ENCODE results near the gene SHANK1.

The SHANK1 gene

DNA sequence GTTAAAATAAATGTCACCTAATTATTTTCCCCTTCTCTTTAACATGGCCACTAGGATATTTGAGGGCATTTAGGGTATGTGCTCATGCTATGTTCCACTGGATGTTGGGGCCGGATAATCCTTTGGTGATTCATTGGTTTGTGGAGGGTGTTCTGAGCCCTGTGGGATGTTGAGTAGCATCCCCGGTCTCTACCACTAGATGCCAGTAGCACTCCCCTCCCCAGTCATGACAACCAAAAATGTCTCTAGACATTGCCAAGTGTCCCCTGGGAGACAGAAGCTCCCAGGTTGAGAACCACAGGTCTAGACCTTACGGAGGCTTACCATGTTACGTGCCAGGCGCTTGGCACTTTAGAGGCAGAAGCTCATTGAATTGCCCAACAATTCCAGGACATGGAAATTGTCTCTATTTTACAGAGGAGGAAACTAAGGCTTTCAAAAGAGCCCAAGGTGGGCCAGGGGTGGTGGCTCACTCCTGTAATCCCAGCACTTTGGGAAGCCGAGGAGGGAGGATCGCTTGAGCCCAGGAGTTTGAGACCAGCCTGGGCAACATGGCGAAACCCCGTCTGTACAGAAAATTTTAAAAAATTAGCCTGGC is 14.1 kb downstream of the SHANK1 start:
- Histone ChIP-seq H3K27me3 (ENCODE audit: insufficient read depth, low read depth) (peaks cover 5% of the 10 kb centered on the region; the same call in 1 of the 2 replicates), H3K79me2 (ENCODE audit: insufficient read depth, low read depth) (no peaks in the 10 kb centered on the region), H3K36me3 (ENCODE audit: insufficient read depth) (no peaks in the 10 kb centered on the region), H3K9ac (no peak overlapping the region), H3K4me3 (IDR thresholded peaks at IDR 0.05; ENCODE audit: insufficient read depth, low read depth, low read length) (no peak overlapping the region), H3K27ac (no peak overlapping the region), H4K20me1 (ENCODE audit: insufficient read depth) (no peaks in the 10 kb centered on the region), H2AFZ (ENCODE audit: low read depth) (no peak overlapping the region), H3K4me1 (ENCODE audit: low read depth, poor library complexity, severe bottlenecking) (no peaks in the 10 kb centered on the region), H3K4me2 (no peak overlapping the region)
- TF ChIP-seq, protein P1, sequence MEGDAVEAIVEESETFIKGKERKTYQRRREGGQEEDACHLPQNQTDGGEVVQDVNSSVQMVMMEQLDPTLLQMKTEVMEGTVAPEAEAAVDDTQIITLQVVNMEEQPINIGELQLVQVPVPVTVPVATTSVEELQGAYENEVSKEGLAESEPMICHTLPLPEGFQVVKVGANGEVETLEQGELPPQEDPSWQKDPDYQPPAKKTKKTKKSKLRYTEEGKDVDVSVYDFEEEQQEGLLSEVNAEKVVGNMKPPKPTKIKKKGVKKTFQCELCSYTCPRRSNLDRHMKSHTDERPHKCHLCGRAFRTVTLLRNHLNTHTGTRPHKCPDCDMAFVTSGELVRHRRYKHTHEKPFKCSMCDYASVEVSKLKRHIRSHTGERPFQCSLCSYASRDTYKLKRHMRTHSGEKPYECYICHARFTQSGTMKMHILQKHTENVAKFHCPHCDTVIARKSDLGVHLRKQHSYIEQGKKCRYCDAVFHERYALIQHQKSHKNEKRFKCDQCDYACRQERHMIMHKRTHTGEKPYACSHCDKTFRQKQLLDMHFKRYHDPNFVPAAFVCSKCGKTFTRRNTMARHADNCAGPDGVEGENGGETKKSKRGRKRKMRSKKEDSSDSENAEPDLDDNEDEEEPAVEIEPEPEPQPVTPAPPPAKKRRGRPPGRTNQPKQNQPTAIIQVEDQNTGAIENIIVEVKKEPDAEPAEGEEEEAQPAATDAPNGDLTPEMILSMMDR (conservative IDR thresholded peaks at IDR 0.05; ENCODE audit: low read depth, low read length), result peak; percentile 35; the same call in 1 of the 2 replicates

DNA sequence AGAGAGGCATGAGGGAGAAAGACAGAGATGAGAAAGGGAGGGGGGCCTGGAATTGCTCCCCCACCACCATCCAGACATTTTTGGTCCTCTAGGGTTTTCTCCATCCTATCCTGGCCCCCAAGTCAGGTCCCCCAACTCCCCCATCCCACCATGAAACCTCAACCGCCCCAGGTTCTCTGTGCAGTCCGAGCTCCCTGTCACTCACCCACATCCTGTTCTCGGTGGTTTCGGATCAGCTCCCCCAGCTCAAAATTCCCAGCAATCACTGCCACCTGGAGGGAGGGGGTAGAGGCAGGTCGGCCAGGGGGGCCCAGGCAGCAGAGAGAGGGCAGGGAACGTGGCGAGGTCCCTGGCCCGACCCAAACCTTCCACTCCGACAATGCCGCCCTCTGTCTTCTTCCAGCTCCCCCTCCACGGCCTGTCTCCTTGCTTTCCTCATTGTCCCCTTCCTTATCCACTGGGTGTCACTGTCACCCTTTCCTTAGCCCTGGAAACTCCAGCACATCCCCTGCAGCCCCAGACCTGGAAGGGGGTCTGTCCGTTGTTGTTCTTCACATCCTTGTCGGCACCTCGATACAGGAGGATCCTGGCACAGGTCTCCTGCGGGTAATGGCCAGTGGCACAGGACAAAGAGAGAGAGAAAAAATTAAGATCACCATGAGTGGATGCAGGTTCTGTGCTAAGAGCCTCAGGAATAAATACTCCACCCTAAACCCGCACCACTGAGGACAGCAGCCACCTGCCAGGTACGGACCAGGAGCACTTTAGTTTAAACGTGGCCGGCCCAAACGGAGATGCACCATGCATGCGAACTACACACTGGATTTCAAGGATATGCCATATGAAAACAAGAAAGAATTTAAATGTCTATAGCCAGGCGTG is 15.4 kb downstream of the SHANK1 start:
- TF ChIP-seq, protein P1 (conservative IDR thresholded peaks at IDR 0.05; ENCODE audit: low read depth, low read length), result no peak
- Histone ChIP-seq H3K4me3 (IDR thresholded peaks at IDR 0.05; ENCODE audit: insufficient read depth, low read depth, low read length) (no peak overlapping the region), H3K4me1 (ENCODE audit: low read depth, poor library complexity, severe bottlenecking) (no peaks in the 10 kb centered on the region), H3K9ac (no peak overlapping the region), H4K20me1 (ENCODE audit: insufficient read depth) (no peaks in the 10 kb centered on the region), H3K36me3 (ENCODE audit: insufficient read depth) (no peaks in the 10 kb centered on the region), H3K4me2 (no peak overlapping the region), H2AFZ (ENCODE audit: low read depth) (no peak overlapping the region), H3K27me3 (ENCODE audit: insufficient read depth, low read depth) (peaks cover 5% of the 10 kb centered on the region; the same call in 1 of the 2 replicates), H3K27ac (no peak overlapping the region), H3K79me2 (ENCODE audit: insufficient read depth, low read depth) (no peaks in the 10 kb centered on the region)

DNA sequence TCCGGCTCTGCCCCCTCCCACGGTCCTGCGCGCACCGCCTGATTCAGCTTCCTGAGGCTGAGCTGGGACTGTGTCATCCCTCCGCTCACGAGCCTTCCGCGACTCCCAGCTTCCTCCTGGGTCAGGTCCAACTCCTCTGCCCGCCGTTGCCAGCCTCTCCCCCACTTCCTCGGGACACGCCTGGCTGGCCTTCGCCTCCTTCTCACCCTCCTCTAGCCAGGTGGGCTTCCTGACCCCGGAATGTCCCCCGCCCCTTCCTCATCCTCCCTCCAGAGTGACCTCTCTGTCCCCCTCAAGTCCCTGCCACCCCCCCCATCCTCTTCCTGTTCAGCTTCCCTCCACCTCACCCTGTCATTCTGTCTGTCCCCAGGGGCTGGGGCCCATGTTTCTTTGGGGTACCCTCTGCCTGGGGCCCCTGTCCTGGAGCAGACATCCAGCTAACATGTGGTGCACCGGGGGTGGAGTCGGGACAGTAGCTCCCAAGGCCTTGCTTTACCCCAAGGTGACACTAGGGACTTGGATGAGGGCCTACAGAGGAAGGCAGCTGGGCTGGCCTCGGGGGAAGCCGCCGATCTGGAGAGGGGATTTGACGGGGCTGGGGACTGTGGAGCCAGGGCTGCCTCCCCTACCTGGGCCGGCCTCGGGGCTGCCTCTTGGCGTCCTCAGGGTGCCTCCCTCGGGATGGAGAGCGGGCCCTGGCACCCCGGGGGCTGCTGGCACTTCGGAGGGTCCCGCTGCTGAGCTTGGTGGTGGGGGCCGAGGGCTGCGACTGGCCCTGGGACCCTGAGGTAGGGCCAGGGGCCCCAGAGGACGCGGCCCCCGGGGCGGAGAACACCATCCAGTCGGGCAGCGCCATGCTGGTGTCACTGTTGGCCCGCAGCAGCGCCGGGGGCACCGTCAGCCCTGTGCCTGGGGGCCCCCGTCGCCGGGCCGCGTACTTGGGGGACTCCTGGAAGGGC is 16.5 kb downstream of the SHANK1 start:
- Histone ChIP-seq H3K9ac (no peak overlapping the region), H4K20me1 (ENCODE audit: insufficient read depth) (no peaks in the 10 kb centered on the region), H3K27me3 (ENCODE audit: insufficient read depth, low read depth) (peaks cover 5% of the 10 kb centered on the region; the same call in 1 of the 2 replicates), H3K4me1 (ENCODE audit: low read depth, poor library complexity, severe bottlenecking) (no peaks in the 10 kb centered on the region), H3K4me2 (no peak overlapping the region), H3K4me3 (IDR thresholded peaks at IDR 0.05; ENCODE audit: insufficient read depth, low read depth, low read length) (no peak overlapping the region), H3K27ac (no peak overlapping the region), H2AFZ (ENCODE audit: low read depth) (no peak overlapping the region), H3K36me3 (ENCODE audit: insufficient read depth) (no peaks in the 10 kb centered on the region), H3K79me2 (ENCODE audit: insufficient read depth, low read depth) (no peaks in the 10 kb centered on the region)
- TF ChIP-seq, protein P1 (conservative IDR thresholded peaks at IDR 0.05; ENCODE audit: low read depth, low read length), result no peak

DNA sequence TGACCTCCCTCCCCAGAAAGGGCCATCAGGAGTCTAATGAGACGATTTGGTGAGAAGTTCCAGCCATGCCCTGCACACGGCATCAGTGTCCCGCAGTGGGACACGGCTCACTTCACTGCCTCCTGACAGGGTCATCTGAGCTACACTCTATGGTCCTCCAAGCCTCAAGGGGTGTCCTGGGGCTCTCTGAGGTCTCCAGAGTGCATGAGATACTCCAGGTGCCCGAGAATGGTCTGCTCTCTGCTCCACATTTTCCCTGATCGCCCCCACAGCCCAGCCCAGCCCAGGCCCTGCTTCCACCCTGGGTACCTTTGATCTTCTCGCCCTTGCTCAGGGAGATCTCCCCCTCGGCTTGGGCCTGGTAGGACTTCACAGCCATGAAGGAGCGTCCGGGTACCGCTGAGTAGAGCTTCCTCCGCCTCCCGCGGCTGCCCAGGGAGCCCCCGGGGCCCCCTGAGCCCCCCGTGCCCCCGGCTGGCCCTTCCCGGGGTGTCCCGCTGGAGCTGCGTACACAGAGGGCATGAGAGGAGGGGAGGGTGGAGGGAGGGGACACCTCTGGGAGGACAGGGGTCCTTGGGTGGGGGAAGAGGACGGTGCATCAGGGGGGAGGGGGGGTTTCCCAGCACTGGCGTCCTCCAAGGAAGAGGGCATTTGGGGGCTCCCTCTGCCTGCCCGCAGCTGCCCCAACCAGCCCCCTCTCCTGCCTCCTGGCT is 17.3 kb downstream of the SHANK1 start:
- Histone ChIP-seq H3K4me2 (no peak overlapping the region), H3K79me2 (ENCODE audit: insufficient read depth, low read depth) (no peaks in the 10 kb centered on the region), H3K9ac (no peak overlapping the region), H3K36me3 (ENCODE audit: insufficient read depth) (no peaks in the 10 kb centered on the region), H3K4me1 (ENCODE audit: low read depth, poor library complexity, severe bottlenecking) (no peaks in the 10 kb centered on the region), H4K20me1 (ENCODE audit: insufficient read depth) (no peaks in the 10 kb centered on the region), H3K27ac (no peak overlapping the region), H2AFZ (ENCODE audit: low read depth) (no peak overlapping the region), H3K4me3 (IDR thresholded peaks at IDR 0.05; ENCODE audit: insufficient read depth, low read depth, low read length) (no peak overlapping the region), H3K27me3 (ENCODE audit: insufficient read depth, low read depth) (peaks cover 5% of the 10 kb centered on the region; the same call in 1 of the 2 replicates)
- TF ChIP-seq, protein P1 (conservative IDR thresholded peaks at IDR 0.05; ENCODE audit: low read depth, low read length), result no peak

Data from KMS-11 (cell line).